Prostate gland (tissue), 2 donors: ENCODE data around the gene MTA3.

ENCODE experiments used
- CTCF ChIP-seq, 4 experiments: fragments of 200-600 bp in 2 of 4; fragments of 450-650 bp in 2 of 4; sonication (generic) in 2 of 4; IDR thresholded peaks; 1 replicate in 3 of 4; 2 replicates in 1 of 4; pipeline ENCODE4 v1.5.1; 2016 to 2019; ENCODE audit warnings: antibody characterized with exemption in 4 of 4, mild to moderate bottlenecking in 2 of 4, moderate library complexity in 2 of 4
- POLR2AphosphoS5 ChIP-seq: sonication (generic); formaldehyde crosslinking; IDR thresholded peaks from one replicate; pipeline ENCODE4 v1.6.1; 2017; ENCODE audit warnings: antibody characterized with exemption

- TF ChIP-seq CTCF (IDR thresholded peaks at IDR 0.05) (no peak), POLR2AphosphoS5 (no peak)
These were observed 12.8 kb downstream of the MTA3 start for GRCh38 chr2:42581257-42581656.
